GM10266 (cell line): ENCODE data around the gene DROSHA.
"Not testable (repeated sequence)": the region's sequence is repeated elsewhere in the genome, so short reads cannot be mapped to it uniquely, and the experiment has no call there.

Experiments used
- DNase-seq: peaks from one replicate; pipeline ENCODE4 v3.0.0; 2012; ENCODE audit errors: extremely low spot score
- CTCF ChIP-seq: IDR thresholded peaks from 2 replicates; pipeline ENCODE4 v1.5.1; 2012; ENCODE audit warnings: mild to moderate bottlenecking, low read depth; ENCODE audit not compliant: control insufficient read depth, insufficient read depth; ENCODE audit errors: missing control alignments

DROSHA gene

GRCh38 chr5:31551878-31552277 lies 20.0 kb upstream of the DROSHA start:
- DNase-seq = no peak

GRCh38 chr5:31549114-31549513 lies 17.2 kb upstream of the DROSHA start:
- not testable (repeated sequence) for DNase-seq

More at GRCh38 chr5:31551878-31552277, 20.0 kb upstream of the DROSHA start:
- no peak for TF ChIP-seq CTCF

- no peak for DNase-seq
- no peak for TF ChIP-seq CTCF
Observed at GRCh38 chr5:31537851-31538250, 6.0 kb upstream of the DROSHA start.

GRCh38 chr5:31537349-31537748 lies 5.5 kb upstream of the DROSHA start:
- no peak for TF ChIP-seq CTCF

GRCh38 chr5:31536873-31537272 lies 5.0 kb upstream of the DROSHA start:
- no peak for DNase-seq
- no peak for TF ChIP-seq CTCF

More at GRCh38 chr5:31537349-31537748, 5.5 kb upstream of the DROSHA start:
- no peak for DNase-seq

- no peak for DNase-seq
- no peak for TF ChIP-seq CTCF
Observed at GRCh38 chr5:31534527-31535046, 2.7 kb upstream of the DROSHA start.

GRCh38 chr5:31531543-31531887 lies 378 bp downstream of the DROSHA start:
- peak; percentile 23 for DNase-seq

More at GRCh38 chr5:31531543-31531887, 378 bp downstream of the DROSHA start:
- no peak for TF ChIP-seq CTCF
